B cell (primary cell): ENCODE measurements around the gene DHRS12. TPM values are rescaled to one million over a fixed set of nuclear protein-coding genes. Genes with fewer than 3 reads are reported as not detected.

Source experiments
- ATAC-seq: fragments of 200-7000 bp; cut with Tn5 transposase; one replicate; pipeline ENCODE4 v1.10.0; 2021; ENCODE audit warnings: low read depth, mild to moderate bottlenecking, moderate number of reproducible peaks, moderate library complexity
- CTCF ChIA-PET: fragments of 350-600 bp; sonication (Branson Sonifier 250); formaldehyde crosslinking; loops from one replicate; lab custom pipeline; 2021; ENCODE audit warnings: antibody characterized with exemption, inconsistent platforms; lab: Charles Lee
- POLR2A ChIA-PET: fragments of 350-600 bp; sonication (Branson Sonifier 250); formaldehyde crosslinking; loops from one replicate; lab custom pipeline; 2021; ENCODE audit warnings: antibody characterized with exemption; lab: Charles Lee
- DNase-seq: peaks from one replicate; pipeline ENCODE4 v3.0.0; 2013
- H2AFZ ChIP-seq: 2 replicates; pipeline ENCODE4 v1.6.1; 2012; ENCODE audit warnings: mild to moderate bottlenecking, low read depth, low read length; ENCODE audit not compliant: insufficient read depth, poor library complexity, severe bottlenecking
- H3K27ac ChIP-seq, 2 donors: 1 replicate in 1 of 2; 2 replicates in 1 of 2; pipeline ENCODE4 v1.5.1; 2012 to 2013; ENCODE audit warnings: low read length in 2 of 2, mild to moderate bottlenecking in 2 of 2, moderate library complexity in 1 of 2
- H3K27me3 ChIP-seq, 4 experiments: fragments of 200-600 bp in 1 of 4; sonication (generic) in 1 of 4; replicated peaks in 1 of 4; 1 replicate in 2 of 4; 2 replicates in 2 of 4; pipeline versions ENCODE4 v1.6.1 to v1.7.0; 2013 to 2016; ENCODE audit warnings: low read length in 3 of 4, mild to moderate bottlenecking in 2 of 4, mixed read lengths in 1 of 4, moderate library complexity in 1 of 4; ENCODE audit not compliant: insufficient read depth in 4 of 4, control insufficient read depth in 3 of 4; ENCODE audit errors: control extremely low read depth in 1 of 4
- H3K36me3 ChIP-seq, 2 experiments: replicated peaks in 1 of 2; 1 replicate in 1 of 2; 2 replicates in 1 of 2; pipeline versions ENCODE4 v1.6.1 to v1.7.1; 2013; ENCODE audit warnings: low read length in 1 of 2; ENCODE audit not compliant: insufficient read depth in 2 of 2, control insufficient read depth in 1 of 2; ENCODE audit errors: control extremely low read depth in 1 of 2, extremely low read depth in 1 of 2
- H3K4me1 ChIP-seq, 2 donors: fragments of 200-600 bp in 1 of 2; sonication (generic) in 1 of 2; 1 replicate in 1 of 2; 2 replicates in 1 of 2; pipeline versions ENCODE4 v1.5.1 to v1.6.1; 2013 to 2017; ENCODE audit warnings: low read length in 2 of 2; ENCODE audit not compliant: control insufficient read depth in 2 of 2, insufficient read depth in 2 of 2
- H3K4me2 ChIP-seq: replicated peaks from 2 replicates; pipeline ENCODE3; 2012; ENCODE audit warnings: mild to moderate bottlenecking, low read depth, low read length; ENCODE audit not compliant: poor library complexity, severe bottlenecking
- H3K4me3 ChIP-seq, 5 experiments: fragments of 200-600 bp in 1 of 5; sonication (generic) in 1 of 5; 1 replicate in 3 of 5; 2 replicates in 2 of 5; pipeline versions ENCODE4 v1.5.1 to v1.7.0; 2011 to 2016; ENCODE audit warnings: low read length in 4 of 5, mild to moderate bottlenecking in 4 of 5, low read depth in 2 of 5, control low read depth in 1 of 5, moderate library complexity in 1 of 5; ENCODE audit not compliant: insufficient read depth in 1 of 5; ENCODE audit errors: control extremely low read depth in 1 of 5, extremely low read depth in 1 of 5
- H3K79me2 ChIP-seq: fragments of 200-600 bp; sonication (generic); one replicate; pipeline ENCODE4 v1.6.0; 2016; ENCODE audit warnings: low read length; ENCODE audit not compliant: control insufficient read depth, insufficient read depth
- H3K9ac ChIP-seq: fragments of 200-600 bp; sonication (generic); 2 replicates; pipeline ENCODE4 v1.6.1; 2017; ENCODE audit warnings: mild to moderate bottlenecking, low read length, moderate library complexity
- H3K9me3 ChIP-seq, 3 donors: one replicate each; pipeline versions ENCODE4 v1.6.1 to v1.7.1; 2013; ENCODE audit warnings: low read length in 2 of 3; ENCODE audit not compliant: control insufficient read depth in 2 of 3, insufficient read depth in 1 of 3; ENCODE audit errors: control extremely low read depth in 1 of 3
- H4K20me1 ChIP-seq: 2 replicates; pipeline ENCODE4 v1.6.0; 2012; ENCODE audit warnings: mild to moderate bottlenecking, low read length; ENCODE audit not compliant: insufficient read depth, control insufficient read depth, poor library complexity, severe bottlenecking
- H3K27ac Mint-ChIP-seq: one replicate; pipeline ENCODE4 v1.8.0; 2021; ENCODE audit warnings: mixed read lengths
- H3K27me3 Mint-ChIP-seq: one replicate; pipeline ENCODE4 v1.8.0; 2021; ENCODE audit warnings: mixed read lengths
- H3K4me1 Mint-ChIP-seq: one replicate; pipeline ENCODE4 v1.8.0; 2021; ENCODE audit warnings: mixed read lengths
- H3K4me3 Mint-ChIP-seq: one replicate; pipeline ENCODE4 v1.8.0; 2021; ENCODE audit warnings: mixed read lengths
- H3K9me3 Mint-ChIP-seq: one replicate; pipeline ENCODE4 v1.8.0; 2022; ENCODE audit warnings: mixed read lengths; ENCODE audit not compliant: insufficient read depth
- CTCF ChIP-seq: fragments of 200-600 bp; IDR thresholded peaks from one replicate; pipeline ENCODE4 v1.8.0; 2022; ENCODE audit warnings: antibody characterized with exemption, mild to moderate bottlenecking
- EZH2 ChIP-seq: IDR thresholded peaks from 2 replicates; pipeline ENCODE4 v1.6.1; 2012; ENCODE audit warnings: borderline replicate concordance, low read depth, mild to moderate bottlenecking, moderate library complexity, low read length; ENCODE audit not compliant: insufficient read depth, poor library complexity, severe bottlenecking
- WGBS: methylation state at CpG from one replicate; pipeline ENCODE4 v1.1.5; 2013; ENCODE audit warnings: missing lambda C conversion rate; ENCODE audit not compliant: insufficient coverage; 5-methylcytosine and 5-hydroxymethylcytosine counted together
- intact Hi-C: fragments of 100-400 bp; cut with micrococcal nuclease; formaldehyde crosslinking; loops from one replicate; pipeline ENCODE4 v1.10.0; 2022
- polyA plus RNA-seq: library from polyadenylated mRNA; depleted of rRNA; stranded (reverse); fragments of >200 nt; gene quantifications from 2 replicates; pipeline ENCODE4 v1.2.3, GENCODE V29; 2012
- total RNA-seq, 2 donors: library from RNA; stranded (reverse); fragments of 120-200 nt in 1 of 2; gene quantifications; 1 replicate in 1 of 2; 2 replicates in 1 of 2; pipeline versions ENCODE4 v1.2.3 to v1.2.4, GENCODE V29; 2013 to 2022

Gene DHRS12
- total and polyA plus RNA-seq, 2 donors (not counting 1 experiment from before 2014, with no cell fraction given) = 12.0 to 23.2 TPM

GRCh38 chr13:51728275-51728673 is 75.7 kb downstream of the DHRS12 start:
- no peak overlapping the region for H3K27ac Mint-ChIP-seq
- Histone ChIP-seq H3K79me2 (no peaks in the 10 kb centered on the region), H2AFZ (no peak overlapping the region), H4K20me1 (no peaks in the 10 kb centered on the region), H3K27me3 (no peaks in the 10 kb centered on the region), H3K4me1 (no peaks in the 10 kb centered on the region), H3K9me3 (no peaks in the 10 kb centered on the region), H3K4me2 (no peak overlapping the region), H3K9ac (no peak overlapping the region), H3K36me3 (peaks cover 9 to 21% of the 10 kb centered on the region in 2 experiments), H3K27ac (no peak overlapping the region), H3K4me3 (no peak overlapping the region)
- POLR2A ChIA-PET = no interaction called here
- H3K4me1 Mint-ChIP-seq = peaks cover 3% of the 10 kb centered on the region
- WGBS = 90% methylated on average over 2 of the region's 4 CpGs
- intact Hi-C loops = no loop called here
- CTCF ChIA-PET = no interaction called here
- no peak for DNase-seq
- no peaks in the 10 kb centered on the region for H3K27me3 Mint-ChIP-seq
- TF ChIP-seq EZH2 (no peak), CTCF (no peak)
- H3K4me3 Mint-ChIP-seq = no peak overlapping the region
- no peak for ATAC-seq
- no peaks in the 10 kb centered on the region for H3K9me3 Mint-ChIP-seq

GRCh38 chr13:51727634-51728274 is 76.2 kb downstream of the DHRS12 start:
- Histone ChIP-seq H3K36me3 (peaks cover 9 to 21% of the 10 kb centered on the region in 2 experiments), H3K4me1 (no peaks in the 10 kb centered on the region), H3K9ac (no peak overlapping the region), H3K79me2 (no peaks in the 10 kb centered on the region), H3K27me3 (no peaks in the 10 kb centered on the region), H2AFZ (no peak overlapping the region), H3K9me3 (no peaks in the 10 kb centered on the region), H3K4me2 (no peak overlapping the region), H4K20me1 (no peaks in the 10 kb centered on the region), H3K4me3 (no peak overlapping the region), H3K27ac (no peak overlapping the region)
- no peak for DNase-seq
- Mint-ChIP-seq H3K27me3 (no peaks in the 10 kb centered on the region), H3K4me1 (peaks cover 3% of the 10 kb centered on the region), H3K4me3 (no peak overlapping the region), H3K27ac (no peak overlapping the region), H3K9me3 (no peaks in the 10 kb centered on the region)
- no peak for ATAC-seq
- POLR2A ChIA-PET = no interaction called here
- intact Hi-C loops = no loop called here
- TF ChIP-seq EZH2 (no peak), CTCF (no peak)
- 100% methylated on average over 5 of the region's 8 CpGs for WGBS
- CTCF ChIA-PET = no interaction called here
